GM12878 (cell line): ENCODE measurements around the gene LIPM. TPM values are rescaled to one million over a fixed set of nuclear protein-coding genes. Genes with fewer than 3 reads are reported as not detected.
A peak's percentile ranks its signal among the peaks of the same experiment; 100 is the strongest.

Experiments
- ATAC-seq: fragments of 200-7000 bp; cut with Tn5 transposase; 3 replicates; pipeline ENCODE4 v1.9.1; 2020; ENCODE audit warnings: mild to moderate bottlenecking, moderate library complexity
- BruUV-seq: library from RNA; stranded (reverse); fragments of 400-500 nt; replicated peaks from 2 replicates; lab custom pipeline; 2021; lab: Mats Ljungman, UMichigan
- CTCF ChIA-PET: fragments of 300-600 bp; sonication (Branson Sonifier 250); formaldehyde crosslinking; extraction: SDS; loops from one replicate; lab custom pipeline; 2021; ENCODE audit warnings: inconsistent platforms; lab: Yijun Ruan, JAX
- POLR2A ChIA-PET: fragments of 350-600 bp; formaldehyde crosslinking; extraction: SDS; loops from one replicate; lab custom pipeline; 2021; ENCODE audit warnings: inconsistent platforms; lab: Charles Lee
- RAD21 ChIA-PET: fragments of 300-600 bp; sonication (Branson Sonifier 250); formaldehyde crosslinking; loops from one replicate; lab custom pipeline; 2023; ENCODE audit warnings: antibody characterized with exemption; ENCODE audit not compliant: unreplicated experiment; lab: Charles Lee
- SMC1A ChIA-PET: fragments of 300-600 bp; sonication (Branson Sonifier 250); formaldehyde crosslinking; loops from one replicate; lab custom pipeline; 2023; ENCODE audit not compliant: unreplicated experiment, uncharacterized antibody; lab: Charles Lee
- DNase-seq: peaks from one replicate; pipeline ENCODE4 v3.0.0-alpha.2; 2011; ENCODE audit warnings: low read depth, low spot score
- FAIRE-seq: peaks from 3 replicates; lab custom pipeline; 2011; peaks lifted over from hg19 to GRCh38; lab: Jason Lieb, UNC
- H2AFZ ChIP-seq: 2 replicates; pipeline ENCODE4 v1.6.0; 2011; ENCODE audit warnings: low read depth, low read length, control low read depth; ENCODE audit not compliant: control insufficient read depth
- H3K27ac ChIP-seq: 2 replicates; pipeline ENCODE4 v1.5.1; 2011; ENCODE audit warnings: control low read depth; ENCODE audit not compliant: control insufficient read depth, insufficient read depth
- H3K27me3 ChIP-seq, 2 experiments: replicated peaks in 1 of 2; 2 replicates each; pipeline versions ENCODE4 v1.6.0 to v1.6.1; 2011; ENCODE audit warnings: low read length in 1 of 2; ENCODE audit not compliant: control insufficient read depth in 2 of 2, insufficient read depth in 2 of 2
- H3K36me3 ChIP-seq, 2 experiments: 2 replicates each; pipeline ENCODE4 v1.5.1; 2011; ENCODE audit warnings: low read length in 1 of 2; ENCODE audit not compliant: control insufficient read depth in 2 of 2, insufficient read depth in 2 of 2
- H3K4me1 ChIP-seq: 2 replicates; pipeline ENCODE4 v1.6.1; 2011; ENCODE audit warnings: mild to moderate bottlenecking, low read length, moderate library complexity, mixed read lengths; ENCODE audit not compliant: control insufficient read depth, insufficient read depth
- H3K4me2 ChIP-seq: 2 replicates; pipeline ENCODE4 v1.6.0; 2011; ENCODE audit warnings: control low read depth; ENCODE audit not compliant: control insufficient read depth, insufficient read depth
- H3K4me3 ChIP-seq: fragments of 200-600 bp; sonication (generic); 2 replicates; pipeline ENCODE4 v1.5.1; 2016
- H3K79me2 ChIP-seq: 2 replicates; pipeline ENCODE4 v1.6.0; 2011; ENCODE audit warnings: low read length; ENCODE audit not compliant: control insufficient read depth, insufficient read depth
- H3K9ac ChIP-seq: 2 replicates; pipeline ENCODE4 v1.8.0; 2011; ENCODE audit warnings: low read length, control low read depth, mixed read lengths; ENCODE audit not compliant: control insufficient read depth, insufficient read depth
- H3K9me3 ChIP-seq: replicated peaks from 3 replicates; pipeline ENCODE4 v1.5.1; 2011; ENCODE audit warnings: mild to moderate bottlenecking, low read length; ENCODE audit not compliant: control insufficient read depth, insufficient read depth
- H4K20me1 ChIP-seq: 2 replicates; pipeline ENCODE4 v1.6.0; 2011; ENCODE audit not compliant: control insufficient read depth, insufficient read depth
- ATF7 ChIP-seq: fragments of 450-650 bp; IDR thresholded peaks from 2 replicates; pipeline ENCODE4 v1.6.1; 2016; ENCODE audit warnings: low read depth, mild to moderate bottlenecking
- ELK1 ChIP-seq: IDR thresholded peaks from 2 replicates; pipeline ENCODE4 v1.6.1; 2012; ENCODE audit warnings: low read depth, low read length, improper control_type of control experiment
- ESRRA ChIP-seq: IDR thresholded peaks from 2 replicates; pipeline ENCODE4 v1.6.1; 2012; ENCODE audit warnings: mild to moderate bottlenecking, low read length, improper control_type of control experiment
- MTA2 ChIP-seq: fragments of 450-650 bp; IDR thresholded peaks from 2 replicates; pipeline ENCODE4 v1.6.1; 2016; ENCODE audit warnings: low read depth, mild to moderate bottlenecking, moderate library complexity
- ZBTB40 ChIP-seq: fragments of 450-650 bp; IDR thresholded peaks from 2 replicates; pipeline ENCODE4 v1.6.1; 2016; ENCODE audit warnings: mild to moderate bottlenecking, moderate library complexity, borderline replicate concordance
- WGBS: methylation state at CpG from one replicate; pipeline ENCODE4 v1.1.6; 2016; ENCODE audit warnings: low lambda C conversion rate; ENCODE audit not compliant: insufficient replicate concordance, insufficient coverage; ENCODE audit errors: missing lambda C conversion rate; 5-methylcytosine and 5-hydroxymethylcytosine counted together
- in situ Hi-C: fragments of 300-500 bp; cut with MboI; formaldehyde crosslinking; loops from 9 replicates; pipeline ENCODE4 v1.14.3; 2018; ENCODE audit warnings: mixed read lengths
- intact Hi-C: fragments of 100-400 bp; cut with micrococcal nuclease; formaldehyde crosslinking; loops from one replicate; pipeline ENCODE4 v1.14.2; 2022; ENCODE audit not compliant: unreplicated experiment
- polyA plus RNA-seq, 11 experiments: library from polyadenylated mRNA; depleted of rRNA in 4 of 11; unstranded in 6 of 11; stranded (reverse) in 5 of 11; fragments of >200 nt; fragmentation: Nextera tagmentation in 4 of 11; fragmentation: Illumina TruSeq in 1 of 11; extraction: Ambion mirVana in 4 of 11; extraction: Trizol in 1 of 11; gene quantifications; 1 replicate in 1 of 11; 2 replicates in 10 of 11; pipeline versions ENCODE4 v1.2.1 to v1.2.3, GENCODE V29; 2011 to 2016; ENCODE audit warnings: inconsistent platforms in 2 of 11, missing spikeins in 2 of 11, low read depth in 1 of 11
- total RNA-seq, 4 experiments: library from RNA; depleted of rRNA in 3 of 4; stranded (reverse); fragments of >200 nt in 3 of 4; fragmentation: Illumina TruSeq in 1 of 4; extraction: Trizol in 1 of 4; gene quantifications; 2 replicates each; pipeline versions ENCODE4 v1.2.1 to v1.2.3, GENCODE V29; 2013 to 2021

The LIPM gene
- total and polyA plus RNA-seq, 10 of the 15 experiments (the other 5 are each of a cell fraction or from before 2014, with no cell fraction given) = not detected

- in situ Hi-C loops = no loop called here
- TF ChIP-seq ZBTB40 (peak; percentile 24; the same call in 1 of the 2 replicates), ATF7 (0 out of 2 replicates have a peak, but pooled peaks have one; percentile 22), ELK1 (no peak), MTA2 (peak; percentile 16; the same call in 1 of the 2 replicates), ESRRA (no peak)
- no peaks in the 10 kb centered on the region for H3K36me3 ChIP-seq
- no peak overlapping the region for H3K9ac ChIP-seq
- no peak overlapping the region for H3K4me3 ChIP-seq
- DNase-seq (no peak), FAIRE-seq (no peak), ATAC-seq (peak; percentile 75)
- 22% methylated on average over 3 of the region's 3 CpGs for WGBS
- no peaks in the 10 kb centered on the region for H3K9me3 ChIP-seq
- H3K79me2 ChIP-seq = no peaks in the 10 kb centered on the region
- no peak overlapping the region for H3K27ac ChIP-seq
- ChIA-PET SMC1A (interaction anchor here (1.0 to 4.7 kb wide), 6 partner anchors 9 to 70 kb away, joined by 3 to 20 read pairs (median 6); no protein-coding TSS in a partner anchor), CTCF (interaction anchor here (0.8 to 3.1 kb wide), 9 partner anchors 8 to 169 kb away, joined by 3 to 14 read pairs (median 3); no protein-coding TSS in a partner anchor), RAD21 (interaction anchor here (1.2 to 2.4 kb wide), 5 partner anchors 27 to 63 kb away, joined by 4 to 10 read pairs (median 7); no protein-coding TSS in a partner anchor), POLR2A (interaction anchor here (0.7 kb wide), 1 partner anchor 8 kb away, joined by 3 read pairs; no protein-coding TSS in a partner anchor)
- 0 out of 2 replicates have a peak, but pooled peaks cover 3% of the 10 kb centered on the region for H3K4me1 ChIP-seq
- H2AFZ ChIP-seq = no peak overlapping the region
- H4K20me1 ChIP-seq = no peaks in the 10 kb centered on the region
- no TSS peak for BruUV-seq
- no peaks in the 10 kb centered on the region for H3K27me3 ChIP-seq
- intact Hi-C loops = no loop called here
- H3K4me2 ChIP-seq = no peak overlapping the region; the same call in 1 of the 2 replicates
These were observed 38.4 kb upstream of the LIPM start for GRCh38 chr10:88764110-88764509.
